ENCODE measurements around the gene IFITM1. TPM values are rescaled to one million over a fixed set of nuclear protein-coding genes. Genes with fewer than 3 reads are reported as not detected.
"Not testable (repeated sequence)": the region's sequence is repeated elsewhere in the genome, so short reads cannot be mapped to it uniquely, and the experiment has no call there.

Gene IFITM1
- total and polyA plus RNA-seq, 9 of the 15 experiments (the other 6 are each of a cell fraction or from before 2014, with no cell fraction given) = 691 to 5,579 (median 974) TPM

DNA sequence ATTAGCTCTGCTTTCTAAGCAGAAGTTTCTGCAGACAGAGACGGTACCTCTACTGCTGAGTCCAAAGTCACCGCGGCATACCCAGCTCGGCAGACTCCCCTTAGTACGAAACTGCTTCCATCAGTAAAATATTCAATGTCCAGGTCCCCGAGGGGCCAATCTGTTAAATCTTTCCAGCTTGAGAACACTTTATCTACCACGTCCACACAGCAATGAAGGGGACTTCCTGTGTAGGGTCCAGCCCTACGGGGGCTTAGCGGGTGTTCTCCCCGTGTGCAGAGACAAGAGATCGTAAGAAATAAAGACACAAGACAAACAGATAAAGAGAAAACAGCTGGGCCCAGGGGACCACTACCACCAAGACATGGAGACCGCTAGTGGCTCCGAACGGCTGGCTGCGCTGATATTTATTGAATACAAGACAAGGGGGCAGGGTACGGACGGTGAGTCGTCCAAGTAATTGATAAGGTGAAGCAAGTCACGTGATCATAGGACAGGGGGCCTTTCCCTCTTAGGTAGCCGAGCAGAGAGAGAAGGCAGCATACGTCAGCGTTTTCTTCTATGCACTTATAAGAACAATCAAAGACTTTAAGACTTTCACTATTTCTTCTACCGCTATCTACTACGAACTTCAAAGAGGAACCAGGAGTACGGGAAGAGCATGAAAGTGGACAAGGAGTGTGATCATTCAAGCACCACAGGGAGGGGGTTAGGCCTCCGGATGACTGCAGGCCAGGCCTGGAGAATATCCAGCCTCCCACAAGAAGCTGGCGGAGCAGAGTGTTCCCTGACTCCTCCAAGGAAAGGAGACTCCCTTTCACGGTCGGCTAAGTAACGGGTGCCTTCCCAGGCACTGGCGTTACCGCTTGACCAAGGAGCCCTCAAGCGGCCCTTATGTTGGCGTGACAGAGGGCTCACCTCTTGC lies 11.0 kb downstream of the IFITM1 start (continued):
- TF ChIP-seq, protein P1, sequence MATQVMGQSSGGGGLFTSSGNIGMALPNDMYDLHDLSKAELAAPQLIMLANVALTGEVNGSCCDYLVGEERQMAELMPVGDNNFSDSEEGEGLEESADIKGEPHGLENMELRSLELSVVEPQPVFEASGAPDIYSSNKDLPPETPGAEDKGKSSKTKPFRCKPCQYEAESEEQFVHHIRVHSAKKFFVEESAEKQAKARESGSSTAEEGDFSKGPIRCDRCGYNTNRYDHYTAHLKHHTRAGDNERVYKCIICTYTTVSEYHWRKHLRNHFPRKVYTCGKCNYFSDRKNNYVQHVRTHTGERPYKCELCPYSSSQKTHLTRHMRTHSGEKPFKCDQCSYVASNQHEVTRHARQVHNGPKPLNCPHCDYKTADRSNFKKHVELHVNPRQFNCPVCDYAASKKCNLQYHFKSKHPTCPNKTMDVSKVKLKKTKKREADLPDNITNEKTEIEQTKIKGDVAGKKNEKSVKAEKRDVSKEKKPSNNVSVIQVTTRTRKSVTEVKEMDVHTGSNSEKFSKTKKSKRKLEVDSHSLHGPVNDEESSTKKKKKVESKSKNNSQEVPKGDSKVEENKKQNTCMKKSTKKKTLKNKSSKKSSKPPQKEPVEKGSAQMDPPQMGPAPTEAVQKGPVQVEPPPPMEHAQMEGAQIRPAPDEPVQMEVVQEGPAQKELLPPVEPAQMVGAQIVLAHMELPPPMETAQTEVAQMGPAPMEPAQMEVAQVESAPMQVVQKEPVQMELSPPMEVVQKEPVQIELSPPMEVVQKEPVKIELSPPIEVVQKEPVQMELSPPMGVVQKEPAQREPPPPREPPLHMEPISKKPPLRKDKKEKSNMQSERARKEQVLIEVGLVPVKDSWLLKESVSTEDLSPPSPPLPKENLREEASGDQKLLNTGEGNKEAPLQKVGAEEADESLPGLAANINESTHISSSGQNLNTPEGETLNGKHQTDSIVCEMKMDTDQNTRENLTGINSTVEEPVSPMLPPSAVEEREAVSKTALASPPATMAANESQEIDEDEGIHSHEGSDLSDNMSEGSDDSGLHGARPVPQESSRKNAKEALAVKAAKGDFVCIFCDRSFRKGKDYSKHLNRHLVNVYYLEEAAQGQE (IDR thresholded peaks at IDR 0.05; ENCODE audit: borderline replicate concordance) = peak; percentile 56
- TF ChIP-seq, protein P1 (CRISPR knock-in tag; IDR thresholded peaks at IDR 0.05; ENCODE audit: low read depth) = not testable (repeated sequence)

Data from K562 (cell line).